Bronchial epithelial cell (primary cell): ENCODE measurements around the gene DLGAP3. TPM values are rescaled to one million over a fixed set of nuclear protein-coding genes. Genes with fewer than 3 reads are reported as not detected.

Source experiments
- DNase-seq: peaks from one replicate; pipeline ENCODE4 v3.0.0-alpha.2; 2010; ENCODE audit warnings: low read depth
- FAIRE-seq: peaks from 2 replicates; lab custom pipeline; 2011; peaks lifted over from hg19 to GRCh38; lab: Jason Lieb, UNC
- H3K27me3 ChIP-seq: 2 replicates; pipeline ENCODE4 v1.5.1; 2011; ENCODE audit warnings: low read length; ENCODE audit not compliant: control insufficient read depth, insufficient read depth
- H3K36me3 ChIP-seq: 2 replicates; pipeline ENCODE4 v1.5.1; 2011; ENCODE audit warnings: low read length; ENCODE audit not compliant: control insufficient read depth, insufficient read depth
- H3K4me3 ChIP-seq: 2 replicates; pipeline ENCODE4 v1.5.1; 2011; ENCODE audit warnings: mild to moderate bottlenecking, low read depth, low read length, control low read depth
- CTCF ChIP-seq: IDR thresholded peaks from 2 replicates; pipeline ENCODE4 v1.5.1; 2011; ENCODE audit warnings: mild to moderate bottlenecking, moderate library complexity, low read length, control low read depth, inconsistent platforms; ENCODE audit not compliant: insufficient read depth, severe bottlenecking
- total RNA-seq: library from RNA; depleted of rRNA; stranded (reverse); fragments of >200 nt; gene quantifications from 2 replicates; pipeline ENCODE4 v1.2.1, GENCODE V29; 2014

Gene DLGAP3
- total RNA-seq, 1 donor from 2014 or later = not detected

GRCh38 chr1:34846265-34846664 lies 83.2 kb downstream of the DLGAP3 start:
- no peak for FAIRE-seq
- H3K4me3 ChIP-seq = no peak overlapping the region

GRCh38 chr1:34845131-34845901 lies 84.1 kb downstream of the DLGAP3 start:
- Histone ChIP-seq H3K4me3 (no peak overlapping the region), H3K27me3 (no peaks in the 10 kb centered on the region), H3K36me3 (no peaks in the 10 kb centered on the region)
- FAIRE-seq (no peak), DNase-seq (no peak)
- TF ChIP-seq CTCF = no peak

More at GRCh38 chr1:34846265-34846664, 83.2 kb downstream of the DLGAP3 start:
- TF ChIP-seq CTCF = no peak
- Histone ChIP-seq H3K36me3 (no peaks in the 10 kb centered on the region), H3K27me3 (no peaks in the 10 kb centered on the region)
- DNase-seq = no peak

- H3K27me3 ChIP-seq = no peaks in the 10 kb centered on the region
- H3K36me3 ChIP-seq = no peaks in the 10 kb centered on the region
- peak; percentile 10 for DNase-seq
- no peak overlapping the region for H3K4me3 ChIP-seq
- no peak for TF ChIP-seq CTCF
- FAIRE-seq = no peak
Measured at GRCh38 chr1:34844252-34844634, 85.2 kb downstream of the DLGAP3 start.

GRCh38 chr1:34843392-34844251 lies 85.8 kb downstream of the DLGAP3 start:
- Histone ChIP-seq H3K36me3 (no peaks in the 10 kb centered on the region), H3K27me3 (no peaks in the 10 kb centered on the region), H3K4me3 (no peak overlapping the region)
- TF ChIP-seq CTCF = no peak
- no peak for DNase-seq
- no peak for FAIRE-seq

GRCh38 chr1:34842952-34843371 lies 86.5 kb downstream of the DLGAP3 start:
- no peaks in the 10 kb centered on the region for H3K27me3 ChIP-seq
- DNase-seq (no peak), FAIRE-seq (no peak)
- H3K4me3 ChIP-seq = no peak overlapping the region
- no peaks in the 10 kb centered on the region for H3K36me3 ChIP-seq
- no peak for TF ChIP-seq CTCF
